K562 (cell line): Measurements from ENCODE around the gene PRELID1. TPM values are rescaled to one million over a fixed set of nuclear protein-coding genes. Genes with fewer than 3 reads are reported as not detected.
A peak's percentile ranks its signal among the peaks of the same experiment; 100 is the strongest.

Experiments used
- CBX1 ChIP-seq: sonication (generic); IDR thresholded peaks from 2 replicates; pipeline ENCODE4 v1.6.1; 2016; ENCODE audit warnings: antibody characterized with exemption, low read depth, mild to moderate bottlenecking
- CUX1 ChIP-seq: fragments of 200-800 bp; sonication (Bioruptor generic); IDR thresholded peaks from 2 replicates; pipeline ENCODE4 v1.6.1; 2016; ENCODE audit warnings: missing genetic modification characterization, missing compliant biosample characterization
- DMBX1 ChIP-seq: fragments of 250-450 bp; sonication (Bioruptor Pico); IDR thresholded peaks from 2 replicates; pipeline ENCODE4 v1.8.0; 2022; ENCODE audit warnings: inconsistent platforms, mild to moderate bottlenecking, moderate library complexity, borderline replicate concordance
- ELF2 ChIP-seq: fragments of 250-450 bp; sonication (Bioruptor Pico); IDR thresholded peaks from 2 replicates; pipeline ENCODE4 v1.5.0; 2021; ENCODE audit warnings: mild to moderate bottlenecking
- HCFC1 ChIP-seq: IDR thresholded peaks from 2 replicates; pipeline ENCODE4 v1.6.1; 2012; ENCODE audit warnings: low read depth, low read length, improper control_type of control experiment
- HMBOX1 ChIP-seq: sonication (generic); IDR thresholded peaks from 2 replicates; pipeline ENCODE4 v1.6.1; 2016
- MCM5 ChIP-seq: fragments of 450-650 bp; IDR thresholded peaks from 2 replicates; pipeline ENCODE4 v1.6.1; 2016; ENCODE audit warnings: low read depth
- NCOA1 ChIP-seq: fragments of 450-650 bp; IDR thresholded peaks from 2 replicates; pipeline ENCODE4 v1.6.1; 2016; ENCODE audit warnings: low read depth
- NCOA2 ChIP-seq, 2 experiments: fragments of 450-650 bp; IDR thresholded peaks; 2 replicates each; pipeline ENCODE4 v1.6.1; 2018; ENCODE audit warnings: mild to moderate bottlenecking in 2 of 2, moderate library complexity in 1 of 2; ENCODE audit not compliant: partially characterized antibody in 2 of 2
- NR0B1 ChIP-seq: fragments of 450-650 bp; IDR thresholded peaks from one replicate; pipeline ENCODE4 v1.6.1; 2018; ENCODE audit warnings: mild to moderate bottlenecking, moderate library complexity; ENCODE audit not compliant: partially characterized antibody
- POLR2AphosphoS2 ChIP-seq: IDR thresholded peaks from 2 replicates; pipeline ENCODE4 v1.6.1; 2012; ENCODE audit warnings: low read length, improper control_type of control experiment
- RBBP5 ChIP-seq: fragments of 200-600 bp; sonication (generic); IDR thresholded peaks from 2 replicates; pipeline ENCODE4 v1.6.1; 2012; ENCODE audit warnings: borderline replicate concordance, mild to moderate bottlenecking, low read length, control low read depth, inconsistent platforms; ENCODE audit not compliant: insufficient read depth, poor library complexity, severe bottlenecking
- TAF7 ChIP-seq: fragments of 450-650 bp; IDR thresholded peaks from 2 replicates; pipeline ENCODE4 v1.6.1; 2016; ENCODE audit warnings: missing genetic modification characterization, missing compliant biosample characterization
- ZNF354B ChIP-seq: fragments of 250-450 bp; sonication (Bioruptor Pico); IDR thresholded peaks from 2 replicates; pipeline ENCODE4 v1.4.0; 2020
- ZNF41 ChIP-seq: fragments of 250-450 bp; sonication (Bioruptor Pico); conservative IDR thresholded peaks from 2 replicates; pipeline ENCODE4 v1.4.0; 2020; ENCODE audit warnings: mild to moderate bottlenecking
- ZNF780A ChIP-seq: fragments of 250-450 bp; sonication (Bioruptor Pico); IDR thresholded peaks from 2 replicates; pipeline ENCODE4 v1.5.0; 2021; ENCODE audit warnings: mild to moderate bottlenecking
- polyA plus RNA-seq, 8 experiments: library from polyadenylated mRNA; depleted of rRNA in 4 of 8; stranded (reverse) in 5 of 8; unstranded in 3 of 8; fragments of >200 nt; fragmentation: Nextera tagmentation in 2 of 8; fragmentation: Illumina TruSeq in 1 of 8; extraction: Ambion mirVana in 2 of 8; extraction: Trizol in 1 of 8; gene quantifications; 2 replicates each; pipeline versions ENCODE4 v1.2.1 to v1.2.3, GENCODE V29; 2011 to 2014; ENCODE audit warnings: inconsistent platforms in 1 of 8, missing spikeins in 1 of 8
- total RNA-seq, 7 experiments: library from RNA; depleted of rRNA in 6 of 7; stranded (reverse); fragments of >200 nt in 6 of 7; fragmentation: Illumina TruSeq in 2 of 7; extraction: Trizol in 2 of 7; gene quantifications; 2 replicates each; pipeline versions ENCODE4 v1.2.1 to v1.2.3, GENCODE V29; 2011 to 2021; ENCODE audit warnings: low replicate concordance in 1 of 7
- TF ChIP-seq, protein P1 (sequence below): fragments of 250-450 bp; sonication (Bioruptor Pico); IDR thresholded peaks from 2 replicates; pipeline ENCODE4 v1.6.1; 2021; ENCODE audit warnings: mild to moderate bottlenecking

The PRELID1 gene
- total and polyA plus RNA-seq, 9 of the 15 experiments (the other 6 are each of a cell fraction or from before 2014, with no cell fraction given), result 40.1 to 484 (median 340) TPM

GRCh38 chr5:177351392-177352329 is 48.1 kb downstream of the PRELID1 start, which contains the start of gene LMAN2 (continued):
- TF ChIP-seq CUX1 (CRISPR knock-in tag) (no peak), HCFC1 (peak; percentile 91), ZNF354B (no peak), ELF2 (CRISPR knock-in tag) (peak; percentile 100), RBBP5 (peak; percentile 67), DMBX1 (CRISPR knock-in tag) (no peak; the same call in 1 of the 2 replicates), NCOA1 (peak; percentile 99), MCM5 (no peak), POLR2AphosphoS2 (no peak), NR0B1 (no peak), NCOA2 (IDR thresholded peaks at IDR 0.05; ENCODE audit: partially characterized antibody in 2 of 2) (peak in 1 of 2 experiments; percentile 93), ZNF41 (CRISPR knock-in tag) (peak; percentile 56; the same call in 1 of the 2 replicates), CBX1 (peak; percentile 78; the same call in 1 of the 2 replicates), TAF7 (tag) (peak; percentile 90), HMBOX1 (no peak), ZNF780A (CRISPR knock-in tag) (no peak)
- TF ChIP-seq, protein P1, sequence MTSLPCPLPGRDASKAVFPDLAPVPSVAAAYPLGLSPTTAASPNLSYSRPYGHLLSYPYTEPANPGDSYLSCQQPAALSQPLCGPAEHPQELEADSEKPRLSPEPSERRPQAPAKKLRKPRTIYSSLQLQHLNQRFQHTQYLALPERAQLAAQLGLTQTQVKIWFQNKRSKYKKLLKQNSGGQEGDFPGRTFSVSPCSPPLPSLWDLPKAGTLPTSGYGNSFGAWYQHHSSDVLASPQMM, result no peak
